ENCODE measurements around the gene GPR137.

Gene GPR137

DNA sequence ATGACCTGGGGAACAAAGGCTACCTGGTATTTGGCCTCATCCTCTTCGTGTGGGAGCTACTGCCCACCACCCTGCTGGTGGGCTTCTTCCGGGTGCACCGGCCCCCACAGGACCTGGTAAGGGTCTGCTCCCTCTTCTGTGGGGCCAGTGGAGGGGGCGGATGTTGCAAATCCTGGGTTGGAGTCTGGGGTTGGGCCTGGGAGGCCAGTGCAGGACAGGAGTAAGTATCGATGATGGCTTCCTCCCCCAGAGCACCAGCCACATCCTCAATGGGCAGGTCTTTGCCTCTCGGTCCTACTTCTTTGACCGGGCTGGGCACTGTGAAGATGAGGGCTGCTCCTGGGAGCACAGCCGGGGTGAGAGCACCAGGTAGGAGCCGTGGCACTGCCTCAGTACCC lies 2.7 kb downstream of the GPR137 start:
- no peak for DNase-seq

DNA sequence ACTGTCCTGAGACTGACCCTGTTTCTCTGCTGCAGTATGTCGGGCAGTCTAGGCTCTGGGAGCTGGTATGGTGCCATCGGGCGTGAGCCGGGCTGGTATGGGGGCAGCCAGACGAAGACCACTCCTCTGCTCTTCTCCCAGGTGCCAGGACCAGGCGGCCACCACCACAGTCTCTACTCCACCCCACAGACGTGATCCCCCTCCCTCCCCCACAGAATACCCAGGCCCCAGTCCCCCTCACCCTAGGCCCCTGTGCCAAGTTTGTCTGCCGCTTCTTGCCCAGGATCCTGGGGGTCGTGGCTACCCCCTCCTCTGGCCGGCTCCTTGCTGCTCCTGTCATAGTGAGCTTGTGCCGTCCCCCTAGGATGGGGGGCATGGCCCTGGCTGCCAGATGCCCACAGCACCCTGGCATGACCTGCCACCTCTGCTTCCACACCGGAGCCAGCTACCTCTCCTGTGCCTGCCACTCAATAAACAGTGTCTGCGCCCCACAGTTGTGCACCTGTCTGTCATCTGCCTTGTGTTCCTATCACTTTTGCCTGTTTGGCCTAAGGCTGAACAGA lies 3.4 kb downstream of the GPR137 start:
- no peak for DNase-seq

DNA sequence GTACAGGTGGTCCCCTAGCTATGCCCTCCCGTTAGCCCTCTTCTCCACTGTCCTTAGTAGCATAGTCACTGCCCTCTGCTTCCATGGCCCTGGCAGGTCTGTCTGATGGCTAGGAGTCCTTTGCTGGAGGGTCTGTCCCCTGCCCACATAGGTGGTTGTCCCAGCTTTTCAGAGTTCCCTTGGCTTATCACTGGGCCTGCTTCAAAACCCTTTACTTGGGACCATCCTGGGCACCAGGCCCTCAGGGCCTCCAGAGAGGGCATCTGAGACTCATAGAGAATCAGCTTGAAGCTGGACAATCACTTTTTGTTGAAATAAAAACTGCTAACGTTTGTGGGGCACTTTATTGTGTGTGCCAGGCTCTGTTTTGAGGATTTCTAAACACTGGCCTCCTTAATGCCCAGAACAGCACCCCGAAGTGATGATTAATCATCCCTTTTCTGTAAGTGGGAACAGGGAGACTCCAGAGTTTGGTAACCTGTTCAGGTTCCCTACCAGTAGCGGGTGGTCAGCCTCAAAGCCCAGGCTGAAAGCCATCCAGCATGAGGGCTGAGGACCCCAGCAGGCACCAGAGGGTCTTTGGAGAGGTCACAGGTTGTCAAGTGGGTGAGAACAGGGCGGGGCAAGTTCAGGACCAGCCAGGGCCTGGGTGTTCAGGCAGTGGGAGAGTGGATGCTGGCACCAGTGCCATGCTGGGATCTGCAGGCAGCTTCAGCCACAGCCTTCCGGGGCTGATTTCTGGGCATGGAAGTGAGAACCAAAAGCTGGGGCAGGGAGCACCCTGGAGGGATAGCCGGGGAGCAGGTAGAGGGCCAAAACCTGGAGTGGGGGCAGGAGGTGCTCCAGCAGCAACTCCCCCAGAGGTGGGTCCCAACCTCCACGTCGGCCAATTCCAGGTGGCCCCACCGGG lies 5.0 kb downstream of the GPR137 start:
- no peak for DNase-seq

DNA sequence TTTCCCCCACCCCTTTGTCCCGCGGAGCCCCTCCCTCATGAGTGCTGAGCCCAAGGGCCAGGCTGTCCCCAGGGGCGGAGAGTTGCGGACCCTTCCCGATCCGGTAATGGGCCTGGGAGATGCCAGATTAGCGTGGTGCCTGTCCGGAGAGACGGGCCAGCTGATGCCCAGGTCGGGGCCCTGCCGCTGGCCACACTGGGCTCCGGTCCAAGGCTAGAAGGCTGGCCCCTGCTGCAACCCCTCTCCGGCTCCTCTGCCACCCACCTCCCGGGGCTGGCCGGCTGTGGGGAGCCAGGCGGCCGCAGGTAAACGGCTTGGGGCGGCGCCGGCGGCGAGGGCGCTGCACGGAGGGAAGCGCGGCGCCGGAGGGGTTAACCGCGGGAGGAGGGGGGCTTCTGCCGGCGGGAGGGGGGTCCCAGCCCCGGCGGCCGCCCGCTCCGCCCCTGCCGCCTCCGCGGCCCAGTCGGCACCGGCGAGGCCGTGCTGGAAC lies 5.7 kb downstream of the GPR137 start, which contains the start of gene KCNK4:
Gene KCNK4, plus strand, starts transcription at position 41 of the 490 bp plus-strand sequence. CDS start 1,717 bp downstream, outside the sequence.
- DNase-seq: no peak

DNA sequence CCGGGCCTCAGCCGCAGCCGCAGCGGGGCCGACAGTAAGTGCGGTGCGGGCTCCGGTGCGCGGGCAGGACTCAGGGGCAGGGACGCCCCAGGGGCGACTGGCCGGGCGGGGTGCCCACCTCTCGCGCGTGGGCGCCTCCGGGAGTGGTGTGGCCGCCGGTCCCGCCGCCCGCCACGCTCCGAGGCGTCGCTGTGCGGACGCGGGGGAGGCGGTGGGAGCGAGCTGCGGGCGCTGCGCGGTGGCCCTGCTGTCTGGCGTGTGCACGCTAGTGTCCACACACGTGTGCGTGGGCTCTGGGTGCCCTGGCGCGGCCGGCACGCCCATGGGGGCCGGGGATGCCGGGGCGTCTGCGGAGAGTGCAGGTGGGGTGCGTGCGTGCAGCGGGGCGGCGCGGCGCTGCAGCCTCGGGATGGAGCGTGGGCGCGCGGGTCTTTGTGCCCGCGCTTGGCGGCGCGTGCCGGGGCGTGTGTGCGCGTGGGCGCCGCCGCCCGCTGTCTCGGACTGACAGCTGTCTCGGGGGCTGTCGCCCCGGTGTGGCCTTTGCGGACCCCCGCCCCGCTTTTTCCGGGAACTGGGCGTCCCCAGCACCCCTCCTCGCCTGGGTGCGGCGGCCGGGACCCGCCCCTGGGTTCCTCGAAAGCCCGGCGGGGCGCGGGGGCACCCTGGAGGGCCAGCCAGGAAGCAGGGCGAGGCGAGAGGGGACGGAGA lies 6.3 kb downstream of the GPR137 start:
- no peak for DNase-seq

DNA sequence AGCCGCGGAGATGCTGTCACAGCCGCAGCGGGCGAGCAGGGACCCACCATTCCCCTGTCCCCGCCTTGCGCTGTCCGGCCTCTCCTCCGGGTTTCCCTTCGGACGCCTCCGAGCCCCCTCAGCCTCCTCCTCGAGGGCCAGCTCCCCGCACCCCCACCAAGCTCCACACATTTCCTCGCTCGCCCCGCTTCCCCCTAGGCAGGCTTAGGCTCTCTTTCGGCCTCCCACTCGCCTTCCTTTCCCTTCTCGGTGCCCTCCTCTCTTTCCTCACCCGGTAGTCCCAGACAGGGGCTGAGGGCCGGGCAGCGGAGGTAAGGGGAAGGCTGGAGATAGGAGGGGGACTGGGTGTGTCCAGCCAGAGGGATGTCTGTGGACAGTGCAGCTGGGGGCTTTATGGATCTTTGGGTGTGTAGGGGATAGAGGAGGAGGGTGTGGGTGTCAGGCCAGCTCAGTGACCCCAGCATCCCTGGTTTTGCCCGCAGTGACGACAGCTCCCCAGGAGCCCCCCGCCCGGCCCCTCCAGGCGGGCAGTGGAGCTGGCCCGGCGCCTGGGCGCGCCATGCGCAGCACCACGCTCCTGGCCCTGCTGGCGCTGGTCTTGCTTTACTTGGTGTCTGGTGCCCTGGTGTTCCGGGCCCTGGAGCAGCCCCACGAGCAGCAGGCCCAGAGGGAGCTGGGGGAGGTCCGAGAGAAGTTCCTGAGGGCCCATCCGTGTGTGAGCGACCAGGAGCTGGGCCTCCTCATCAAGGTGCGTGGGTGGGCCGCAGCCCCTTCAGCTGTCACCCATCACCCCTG lies 7.0 kb downstream of the GPR137 start:
- DNase-seq: no peak

DNA sequence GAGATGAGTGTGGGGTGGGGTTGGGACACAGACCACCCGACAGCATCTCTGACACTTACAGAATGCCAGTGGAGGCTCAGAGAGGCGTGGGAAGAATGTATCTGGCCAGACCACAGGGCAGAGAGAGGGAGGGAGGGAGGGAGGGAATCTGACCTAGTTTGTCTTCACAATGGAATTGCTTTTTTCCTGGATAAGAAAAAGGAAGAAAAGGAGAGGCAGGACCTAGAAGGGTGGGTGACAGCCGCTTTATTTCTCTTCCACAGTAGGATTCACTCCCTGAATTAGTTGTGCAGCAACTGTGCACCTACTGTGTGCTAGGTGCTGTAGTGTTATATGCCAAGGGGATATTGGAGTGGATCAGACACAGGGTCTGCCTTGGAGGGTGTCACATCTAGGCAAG lies 9.1 kb downstream of the GPR137 start:
- DNase-seq: no peak

DNA sequence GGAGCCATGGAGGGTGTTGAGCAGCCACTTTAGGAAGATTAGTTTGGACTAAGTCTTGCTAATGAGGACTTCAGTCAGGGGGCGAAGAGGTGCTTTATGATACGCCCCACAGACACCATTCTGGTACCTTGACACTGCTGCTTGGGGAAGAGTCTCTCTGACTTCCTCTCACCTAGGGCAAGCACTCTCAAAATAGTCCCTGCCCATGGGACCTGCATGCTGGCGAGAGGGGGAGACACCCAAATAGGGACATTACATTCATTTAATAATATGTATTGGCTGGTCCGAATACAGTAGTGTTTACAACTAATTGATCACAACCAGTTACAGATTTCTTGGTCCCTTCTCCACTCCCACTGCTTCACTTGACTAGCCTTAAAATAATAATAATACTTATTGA lies 10.1 kb downstream of the GPR137 start:
- DNase-seq: no peak

DNA sequence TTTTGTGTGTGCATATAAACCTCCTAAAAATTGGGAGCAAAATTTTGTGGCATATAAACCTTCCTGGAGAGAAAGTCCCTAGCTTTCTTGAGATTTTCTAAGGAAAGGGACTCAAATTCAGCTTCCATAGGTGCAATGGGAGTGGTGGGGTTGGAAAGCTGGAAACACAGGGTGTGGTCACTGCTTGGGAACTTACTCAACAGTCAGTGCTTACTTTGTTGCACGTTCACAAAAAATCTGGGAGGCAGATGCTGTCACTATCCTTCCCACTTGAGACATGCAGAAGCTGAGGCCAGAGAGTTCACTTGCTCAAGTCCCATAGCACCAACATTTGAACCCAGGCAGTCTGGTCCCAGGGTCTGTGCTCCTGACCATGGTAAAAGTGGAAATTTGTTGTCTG lies 10.6 kb downstream of the GPR137 start:
- DNase-seq: no peak

DNA sequence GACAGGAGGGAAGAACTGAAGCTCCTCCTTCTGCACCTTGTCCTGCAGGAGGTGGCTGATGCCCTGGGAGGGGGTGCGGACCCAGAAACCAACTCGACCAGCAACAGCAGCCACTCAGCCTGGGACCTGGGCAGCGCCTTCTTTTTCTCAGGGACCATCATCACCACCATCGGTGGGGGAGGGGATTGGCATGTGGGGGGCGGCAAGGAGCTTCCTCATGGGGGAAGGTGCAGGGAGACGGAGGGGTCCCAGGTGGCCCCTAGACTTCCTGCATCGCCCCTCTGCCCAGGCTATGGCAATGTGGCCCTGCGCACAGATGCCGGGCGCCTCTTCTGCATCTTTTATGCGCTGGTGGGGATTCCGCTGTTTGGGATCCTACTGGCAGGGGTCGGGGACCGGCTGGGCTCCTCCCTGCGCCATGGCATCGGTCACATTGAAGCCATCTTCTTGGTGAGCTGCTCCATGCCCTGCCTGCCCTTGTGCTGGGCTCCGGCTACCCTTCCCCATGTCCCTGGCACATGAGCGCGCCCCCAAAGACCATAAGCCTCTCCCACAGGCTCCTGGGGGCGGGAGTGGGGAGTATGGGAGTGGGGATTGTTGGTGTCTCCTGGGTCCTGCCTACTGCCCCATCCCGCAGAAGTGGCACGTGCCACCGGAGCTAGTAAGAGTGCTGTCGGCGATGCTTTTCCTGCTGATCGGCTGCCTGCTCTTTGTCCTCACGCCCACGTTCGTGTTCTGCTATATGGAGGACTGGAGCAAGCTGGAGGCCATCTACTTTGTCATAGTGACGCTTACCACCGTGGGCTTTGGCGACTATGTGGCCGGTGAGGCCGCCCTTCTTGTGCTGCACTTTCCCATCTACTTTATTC lies 11.4 kb downstream of the GPR137 start:
- no peak for DNase-seq

DNA sequence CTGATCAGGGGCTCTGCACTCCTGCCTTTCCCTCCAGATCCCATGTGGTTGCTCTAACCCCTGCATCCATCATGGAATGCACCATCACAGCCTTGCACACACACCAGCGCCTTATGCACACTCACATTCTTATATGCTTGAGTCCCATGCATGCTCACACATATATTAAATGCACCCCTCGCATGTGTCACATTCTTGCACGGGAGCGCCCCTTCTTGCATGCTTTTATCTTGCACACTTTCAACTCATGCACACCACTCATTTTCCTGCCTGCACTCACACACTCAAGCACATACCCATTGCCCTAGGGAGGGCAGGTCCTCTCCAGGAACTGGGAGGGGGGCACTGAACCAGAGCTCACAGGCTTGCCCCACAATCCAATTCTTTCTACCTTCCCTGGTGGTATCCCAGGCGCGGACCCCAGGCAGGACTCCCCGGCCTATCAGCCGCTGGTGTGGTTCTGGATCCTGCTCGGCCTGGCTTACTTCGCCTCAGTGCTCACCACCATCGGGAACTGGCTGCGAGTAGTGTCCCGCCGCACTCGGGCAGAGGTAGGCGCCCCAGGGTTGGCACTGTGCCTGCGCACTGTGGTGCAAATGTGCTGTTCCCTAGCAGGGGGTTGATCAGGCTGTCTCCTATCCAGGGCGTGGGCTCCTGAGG lies 12.2 kb downstream of the GPR137 start:
- DNase-seq: no peak

DNA sequence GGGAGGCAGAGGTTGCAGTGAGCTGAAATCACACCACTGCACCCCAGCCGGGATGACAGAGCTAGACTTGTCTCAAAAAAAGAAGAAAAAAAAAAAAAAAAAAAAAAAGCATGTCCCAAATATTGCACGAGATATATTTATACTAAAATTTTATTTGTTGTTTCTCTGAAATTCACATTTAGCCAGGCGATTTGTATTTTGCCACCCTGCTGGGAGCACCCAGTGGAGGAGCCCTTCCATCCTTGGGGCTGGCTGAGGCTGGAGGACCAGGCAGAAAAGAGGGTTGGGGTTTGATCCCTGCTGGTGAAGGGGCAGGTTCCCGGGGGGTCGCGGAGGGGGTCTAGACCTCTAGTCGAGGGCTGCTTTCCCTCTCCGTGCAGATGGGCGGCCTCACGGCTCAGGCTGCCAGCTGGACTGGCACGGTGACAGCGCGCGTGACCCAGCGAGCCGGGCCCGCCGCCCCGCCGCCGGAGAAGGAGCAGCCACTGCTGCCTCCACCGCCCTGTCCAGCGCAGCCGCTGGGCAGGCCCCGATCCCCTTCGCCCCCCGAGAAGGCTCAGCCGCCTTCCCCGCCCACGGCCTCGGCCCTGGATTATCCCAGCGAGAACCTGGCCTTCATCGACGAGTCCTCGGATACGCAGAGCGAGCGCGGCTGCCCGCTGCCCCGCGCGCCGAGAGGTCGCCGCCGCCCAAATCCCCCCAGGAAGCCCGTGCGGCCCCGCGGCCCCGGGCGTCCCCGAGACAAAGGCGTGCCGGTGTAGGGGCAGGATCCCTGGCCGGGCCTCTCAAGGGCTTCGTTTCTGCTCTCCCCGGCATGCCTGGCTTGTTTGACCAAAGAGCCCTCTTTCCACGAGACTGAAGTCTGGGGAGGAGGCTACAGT lies 13.6 kb downstream of the GPR137 start:
- no peak for DNase-seq

DNA sequence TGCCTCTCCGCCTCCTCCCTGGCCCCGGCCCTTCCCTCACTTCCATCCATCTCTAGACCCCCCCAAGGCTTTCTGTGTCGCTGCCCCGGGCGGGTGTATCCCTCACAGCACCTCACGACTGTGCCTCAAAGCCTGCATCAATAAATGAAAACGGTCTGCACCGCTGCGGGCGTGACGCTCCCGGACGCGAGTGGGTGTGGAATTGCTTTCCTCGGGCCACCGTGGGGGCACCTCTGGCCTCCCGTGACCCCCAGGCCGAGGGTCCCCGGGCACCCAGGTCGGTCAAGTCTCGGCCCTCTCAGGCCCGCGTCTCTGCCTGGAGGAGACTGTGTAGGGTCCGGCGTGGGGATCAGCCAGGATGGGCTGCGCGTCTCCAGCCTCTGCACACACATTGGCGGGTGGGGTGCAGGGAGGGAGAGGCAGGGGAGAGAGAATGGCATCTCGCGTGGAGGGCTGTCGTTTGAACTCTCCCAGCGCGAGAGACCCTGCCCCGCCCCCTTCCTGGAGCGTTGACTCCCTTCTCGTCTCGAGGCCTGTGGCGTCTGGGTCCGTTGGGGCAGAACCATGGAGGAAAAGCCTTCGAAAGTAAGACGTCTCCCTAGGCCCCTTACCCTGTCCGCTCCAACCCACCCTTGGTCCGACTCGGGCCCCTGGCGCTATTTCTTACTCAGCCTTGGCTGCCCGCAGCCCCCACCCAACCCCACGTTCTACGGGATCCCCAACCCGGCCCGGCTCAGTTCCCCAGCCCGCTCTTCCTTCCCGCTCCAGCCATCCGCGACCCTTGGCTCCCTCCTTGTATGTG lies 14.4 kb downstream of the GPR137 start, which contains the start of gene CATSPERZ:
Gene CATSPERZ, plus strand, starts transcription at position 512 of the 802 bp plus-strand sequence. Its CDS starts 53 bp downstream, at position 565.
- DNase-seq: no peak

DNA sequence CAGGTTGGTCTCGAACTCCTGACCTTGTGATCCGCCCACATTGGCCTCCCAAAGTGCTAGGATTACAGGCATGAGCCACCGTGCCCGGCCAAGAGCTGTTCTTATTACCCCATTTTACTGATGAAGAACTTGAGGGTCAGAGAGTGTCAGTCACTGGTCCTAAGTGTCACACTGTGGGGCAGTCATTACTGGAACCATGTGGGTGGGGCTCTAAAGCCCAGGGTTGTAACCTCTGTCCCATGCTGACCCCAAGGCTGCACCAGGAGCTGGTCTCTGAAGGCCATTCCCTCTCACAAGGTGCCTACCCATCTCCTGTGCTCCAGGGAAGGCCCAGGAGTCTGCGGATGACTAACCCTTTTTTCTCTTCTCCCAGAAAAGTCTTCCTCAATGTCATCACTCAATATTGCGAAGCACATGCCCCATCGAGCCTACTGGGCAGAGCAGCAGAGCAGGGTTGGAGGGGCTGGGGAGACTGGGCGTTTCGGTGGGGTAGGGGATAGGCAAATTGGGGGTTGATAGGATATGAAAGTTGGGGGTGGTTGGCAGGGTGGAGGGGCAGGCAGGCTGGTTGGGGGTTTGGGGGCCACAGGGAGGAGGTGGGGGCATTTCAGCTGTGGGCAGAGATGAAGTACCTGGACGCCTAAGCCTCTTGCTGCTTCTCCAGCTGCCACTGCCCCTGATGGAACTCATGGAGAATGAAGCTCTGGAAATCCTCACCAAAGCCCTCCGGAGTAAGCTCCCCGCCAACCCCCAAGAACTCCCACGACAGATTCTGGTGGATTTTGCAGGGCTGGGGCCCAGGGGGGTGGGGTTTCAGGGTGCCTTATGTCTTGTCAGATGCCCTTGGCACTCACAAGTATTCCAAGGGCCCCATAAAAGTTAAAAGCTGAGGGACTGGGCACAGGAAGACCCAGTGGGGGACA lies 17.7 kb downstream of the GPR137 start:
- no peak for DNase-seq

DNA sequence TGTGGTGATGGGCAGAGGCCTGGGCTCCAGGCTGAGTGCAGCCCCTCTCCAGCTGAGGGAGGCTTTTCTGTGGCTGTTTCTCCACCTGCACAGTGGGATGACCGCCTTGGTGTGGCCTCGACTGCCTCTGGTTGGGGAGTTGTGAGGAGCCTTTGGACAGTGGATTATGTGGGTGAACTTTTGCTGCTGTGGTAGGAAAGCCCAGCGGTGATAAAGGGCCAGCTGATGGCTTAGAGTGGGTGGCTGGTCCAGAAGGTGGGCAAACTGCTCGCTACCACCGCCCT lies 18.3 kb downstream of the GPR137 start:
- no peak for DNase-seq

DNA sequence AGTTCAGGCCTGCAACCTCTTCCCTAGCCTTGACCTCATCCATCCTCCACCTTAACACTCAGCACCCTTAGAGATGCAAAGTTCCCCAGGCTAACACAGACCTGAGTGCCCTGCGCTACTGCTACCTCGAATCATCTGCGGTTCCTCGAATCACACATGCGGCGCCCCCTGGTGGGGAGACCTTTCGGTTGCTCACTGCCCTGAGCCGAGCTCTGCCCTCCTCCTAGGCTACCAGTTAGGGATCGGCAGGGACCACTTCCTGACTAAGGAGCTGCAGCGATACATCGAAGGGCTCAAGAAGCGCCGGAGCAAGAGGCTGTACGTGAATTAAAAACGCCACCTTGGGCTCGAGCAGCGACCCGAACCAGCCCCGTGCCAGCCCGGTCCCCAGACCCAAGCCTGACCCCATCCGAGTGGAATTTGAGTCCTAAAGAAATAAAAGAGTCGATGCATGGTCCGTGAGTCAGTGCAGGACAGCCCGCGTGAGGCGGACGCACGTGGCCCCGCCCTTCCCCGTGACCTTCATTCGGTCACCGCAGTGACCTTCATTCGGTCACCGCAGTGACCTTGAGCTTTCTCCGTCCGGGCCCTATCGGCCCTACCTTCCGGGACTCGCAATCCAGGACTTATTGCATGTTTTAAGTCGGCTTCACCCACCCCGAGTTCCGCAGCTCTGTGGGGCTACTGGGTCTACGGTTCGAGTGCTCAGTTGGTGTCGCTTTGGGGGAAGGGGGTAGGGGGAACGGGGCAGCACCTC lies 18.8 kb downstream of the GPR137 start:
- peak; percentile 96 for DNase-seq

DNA sequence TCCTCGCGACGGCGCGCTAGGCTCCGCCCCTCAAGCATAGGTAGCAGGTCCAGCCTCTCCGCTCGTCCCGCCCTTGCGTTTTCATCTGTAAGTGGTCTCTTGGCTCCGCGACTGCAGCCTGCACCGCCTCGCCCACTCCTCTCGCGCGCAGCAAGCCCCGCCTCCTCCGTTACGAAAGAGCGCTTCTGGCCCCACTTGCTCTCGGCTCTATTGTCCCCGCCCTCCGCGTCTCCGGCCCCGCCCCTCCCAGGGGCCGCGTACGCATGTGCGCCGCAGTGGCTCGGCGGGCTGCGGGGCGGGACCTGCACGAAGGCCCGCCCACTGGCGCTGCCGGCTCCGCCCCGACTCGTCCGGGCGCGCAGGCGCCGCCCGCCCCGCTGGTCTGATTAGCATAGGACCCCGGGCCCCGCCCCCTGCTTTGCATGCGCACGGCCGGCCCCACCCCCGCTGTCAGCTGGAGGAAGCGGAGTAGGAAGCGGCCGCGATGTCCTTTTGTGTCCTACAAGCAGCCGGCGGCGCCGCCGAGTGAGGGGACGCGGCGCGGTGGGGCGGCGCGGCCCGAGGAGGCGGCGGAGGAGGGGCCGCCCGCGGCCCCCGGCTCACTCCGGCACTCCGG lies 19.5 kb downstream of the GPR137 start, which contains the start of gene ESRRA:
Gene ESRRA, plus strand, starts transcription at position 450 of the 616 bp plus-strand sequence. CDS start 1,656 bp downstream, outside the sequence.
- peak; percentile 100 for DNase-seq

All from activated CD4-positive, alpha-beta T cell treated with anti-CD3 and anti-CD28 coated beads, Interleukin-2, Interleukin-6, amounts not matched to agents 100 ng/mL and 50 ng/mL, durations not matched to agents 16 hours and 8 hours (primary cell).